ENCODE results near the gene REV3L.

REV3L gene

GRCh38 chr6:111428811-111429210 lies 54.2 kb downstream of the REV3L start:
- FAIRE-seq (no peak), DNase-seq (ENCODE audit: extremely low spot score, insufficient read length, low read depth) (no peak)

GRCh38 chr6:111427341-111428116 lies 55.5 kb downstream of the REV3L start:
- FAIRE-seq, result peak; percentile 77
- peak; percentile 23 for DNase-seq (ENCODE audit: extremely low spot score, insufficient read length, low read depth)

GRCh38 chr6:111423960-111424846 lies 58.8 kb downstream of the REV3L start:
- DNase-seq (ENCODE audit: extremely low spot score, insufficient read length, low read depth), result no peak
- FAIRE-seq, result no peak

- no peak for FAIRE-seq
Measured at GRCh38 chr6:111423055-111423633, 59.9 kb downstream of the REV3L start.

GRCh38 chr6:111418971-111419693 lies 63.9 kb downstream of the REV3L start:
- DNase-seq (ENCODE audit: extremely low spot score, insufficient read length, low read depth), result no peak
- no peak for FAIRE-seq

More at GRCh38 chr6:111423055-111423633, 59.9 kb downstream of the REV3L start:
- DNase-seq (ENCODE audit: extremely low spot score, insufficient read length, low read depth), result no peak

- no peak for FAIRE-seq
- DNase-seq (ENCODE audit: extremely low spot score, insufficient read length, low read depth), result no peak
Measured at GRCh38 chr6:111417946-111418345, 65.1 kb downstream of the REV3L start.

- no peak for DNase-seq (ENCODE audit: extremely low spot score, insufficient read length, low read depth)
- no peak for FAIRE-seq
Measured at GRCh38 chr6:111417181-111417585, 65.8 kb downstream of the REV3L start.

GRCh38 chr6:111416529-111416928 lies 66.5 kb downstream of the REV3L start:
- FAIRE-seq, result no peak

GRCh38 chr6:111414373-111414772 lies 68.6 kb downstream of the REV3L start:
- DNase-seq (ENCODE audit: extremely low spot score, insufficient read length, low read depth), result no peak
- FAIRE-seq, result no peak

More at GRCh38 chr6:111416529-111416928, 66.5 kb downstream of the REV3L start:
- no peak for DNase-seq (ENCODE audit: extremely low spot score, insufficient read length, low read depth)

GRCh38 chr6:111411978-111412566 lies 70.9 kb downstream of the REV3L start:
- FAIRE-seq, result peak; percentile 85
- no peak for DNase-seq (ENCODE audit: extremely low spot score, insufficient read length, low read depth)

- FAIRE-seq (no peak), DNase-seq (ENCODE audit: extremely low spot score, insufficient read length, low read depth) (no peak)
Measured at GRCh38 chr6:111411046-111411445, 72.0 kb downstream of the REV3L start.

- DNase-seq (ENCODE audit: extremely low spot score, insufficient read length, low read depth) (no peak), FAIRE-seq (peak; percentile 45)
Measured at GRCh38 chr6:111410371-111410770, 72.6 kb downstream of the REV3L start.

GRCh38 chr6:111409430-111409829 lies 73.6 kb downstream of the REV3L start:
- DNase-seq (ENCODE audit: extremely low spot score, insufficient read length, low read depth) (no peak), FAIRE-seq (peak; percentile 69)

- no peak for FAIRE-seq
Measured at GRCh38 chr6:111407686-111408085, 75.3 kb downstream of the REV3L start.

GRCh38 chr6:111406200-111406721 lies 76.8 kb downstream of the REV3L start:
- DNase-seq (ENCODE audit: extremely low spot score, insufficient read length, low read depth) (peak; percentile 33), FAIRE-seq (peak; percentile 98)

More at GRCh38 chr6:111407686-111408085, 75.3 kb downstream of the REV3L start:
- no peak for DNase-seq (ENCODE audit: extremely low spot score, insufficient read length, low read depth)

GRCh38 chr6:111403388-111403787 lies 79.6 kb downstream of the REV3L start:
- FAIRE-seq (no peak), DNase-seq (ENCODE audit: extremely low spot score, insufficient read length, low read depth) (no peak)

GRCh38 chr6:111399626-111400025 lies 83.4 kb downstream of the REV3L start:
- FAIRE-seq, result peak; percentile 12

GRCh38 chr6:111388681-111389080 lies 94.3 kb downstream of the REV3L start:
- no peak for FAIRE-seq

More at GRCh38 chr6:111399626-111400025, 83.4 kb downstream of the REV3L start:
- DNase-seq (ENCODE audit: extremely low spot score, insufficient read length, low read depth), result no peak

More at GRCh38 chr6:111388681-111389080, 94.3 kb downstream of the REV3L start:
- no peak for DNase-seq (ENCODE audit: extremely low spot score, insufficient read length, low read depth)

All from GM18507 (cell line).